ENCODE measurements around the gene PYGM.

The PYGM gene

DNA sequence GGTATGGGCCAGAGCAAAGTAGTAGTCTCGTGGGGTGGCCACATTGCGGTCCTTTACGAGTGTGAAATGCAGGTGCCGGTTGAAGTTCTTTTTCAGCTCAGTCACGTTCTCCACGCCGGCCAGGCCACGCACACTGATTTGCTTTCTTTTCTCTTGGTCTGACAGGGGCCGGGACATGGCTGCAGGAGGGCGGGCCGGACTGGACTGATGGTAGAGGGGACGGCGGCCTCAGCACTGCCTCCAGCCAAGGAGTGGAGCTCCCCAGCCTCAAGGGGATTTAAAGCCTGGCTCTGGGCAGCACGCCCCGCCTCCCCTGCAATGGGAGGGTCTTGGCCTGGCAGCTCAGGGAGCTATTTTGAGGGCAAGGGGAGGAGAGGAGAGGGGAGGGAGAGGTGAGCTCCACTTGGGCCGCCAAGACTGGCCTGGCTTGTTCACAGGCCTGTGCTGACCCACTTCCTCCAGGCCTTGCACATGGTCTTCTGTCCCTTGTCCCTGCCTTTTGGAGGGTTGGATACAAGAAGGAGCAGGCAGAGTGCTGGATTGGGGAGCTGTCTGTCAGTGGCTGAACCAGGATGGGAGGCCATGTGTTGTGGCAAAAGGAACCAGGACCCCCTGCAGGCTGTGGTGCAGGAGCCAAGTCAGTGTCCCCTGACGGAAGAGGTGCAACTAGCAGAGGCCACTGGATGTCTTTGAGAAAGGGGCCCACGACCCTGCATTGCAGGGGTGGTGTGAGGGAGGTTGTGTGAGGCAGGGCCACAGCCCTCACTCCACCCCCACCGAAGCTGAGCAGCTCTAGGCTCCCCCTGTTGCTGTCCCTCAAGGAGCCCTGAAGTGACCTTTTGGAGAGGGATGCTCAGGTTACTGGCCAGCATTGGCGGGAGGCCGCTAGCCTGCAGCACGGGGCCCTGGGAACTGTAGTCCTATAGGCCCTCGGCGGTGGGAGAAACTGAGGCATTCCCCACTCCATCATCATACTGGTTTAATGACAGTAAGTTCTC lies at the start of gene PYGM:
Gene PYGM (minus strand): TSS at position 253 of the 998 bp plus-strand sequence. CDS start 76 bp downstream, at position 177.
- no peak for DNase-seq

DNA sequence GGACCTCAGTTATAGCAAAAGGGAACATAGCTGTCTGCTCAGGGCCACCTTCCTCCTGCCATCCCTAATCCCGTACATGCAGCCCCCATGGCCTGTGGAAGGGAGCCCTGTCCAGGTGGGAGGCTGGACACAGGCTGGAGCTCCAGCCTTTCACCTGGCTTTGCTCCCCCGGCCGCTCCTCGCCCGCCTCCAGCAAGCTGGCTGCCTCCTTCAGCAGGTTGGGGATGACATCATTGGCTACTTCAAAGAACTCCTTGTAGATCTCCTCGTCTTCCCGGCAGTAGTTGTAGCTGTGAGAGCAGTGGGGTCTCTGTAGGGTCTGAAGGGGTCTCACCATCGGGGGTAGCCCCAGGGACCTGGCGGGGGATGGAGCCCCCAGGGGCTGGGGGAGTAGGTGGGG lies 45.7 kb upstream of the PYGM start:
- no peak for DNase-seq

DNA sequence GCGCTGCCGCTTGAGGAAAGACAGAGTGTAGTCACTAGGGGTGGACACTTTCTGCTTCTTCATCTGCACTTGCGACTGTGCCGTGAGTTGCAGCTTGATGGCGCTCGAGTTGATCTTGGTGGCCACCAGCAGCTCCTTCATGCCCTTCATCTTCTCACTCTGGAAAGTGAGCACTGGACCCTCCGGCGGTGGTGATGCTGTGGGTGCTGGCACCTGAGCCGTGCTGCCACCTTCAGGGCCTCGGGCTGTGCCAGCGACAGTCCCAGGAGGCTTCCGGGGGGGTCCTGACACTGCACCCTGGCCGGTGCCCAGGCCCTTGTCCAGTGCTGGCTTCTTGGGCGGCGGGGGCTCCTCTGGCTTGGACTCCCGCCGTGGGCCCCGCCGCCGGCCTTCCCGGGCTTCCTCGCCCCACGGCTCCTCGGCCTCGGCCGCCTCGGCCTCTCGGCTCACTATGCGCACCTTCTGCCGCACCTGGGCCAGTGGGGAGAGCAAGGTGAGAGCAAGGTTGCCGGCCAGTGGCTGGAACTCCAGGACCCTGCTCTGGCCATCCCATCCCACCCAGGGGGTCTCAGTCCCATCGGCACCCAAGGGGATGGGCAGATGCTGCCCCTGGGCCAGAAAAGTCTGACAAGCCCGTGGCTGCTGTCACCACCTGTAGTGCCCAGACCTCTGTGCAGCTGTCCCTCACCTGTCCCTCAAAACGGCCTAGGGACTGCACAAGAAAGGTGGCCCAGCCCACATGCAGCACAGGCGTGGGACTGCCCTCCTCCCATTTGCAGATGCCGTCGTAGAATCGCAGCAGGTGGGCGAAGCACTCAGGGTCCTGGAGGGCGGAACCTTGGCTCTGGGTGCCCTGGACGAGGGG lies 44.8 kb upstream of the PYGM start:
- no peak for DNase-seq

- no peak for DNase-seq
These were observed 44.1 kb upstream of the PYGM start for GRCh38 chr11:64803846-64804345.

DNA sequence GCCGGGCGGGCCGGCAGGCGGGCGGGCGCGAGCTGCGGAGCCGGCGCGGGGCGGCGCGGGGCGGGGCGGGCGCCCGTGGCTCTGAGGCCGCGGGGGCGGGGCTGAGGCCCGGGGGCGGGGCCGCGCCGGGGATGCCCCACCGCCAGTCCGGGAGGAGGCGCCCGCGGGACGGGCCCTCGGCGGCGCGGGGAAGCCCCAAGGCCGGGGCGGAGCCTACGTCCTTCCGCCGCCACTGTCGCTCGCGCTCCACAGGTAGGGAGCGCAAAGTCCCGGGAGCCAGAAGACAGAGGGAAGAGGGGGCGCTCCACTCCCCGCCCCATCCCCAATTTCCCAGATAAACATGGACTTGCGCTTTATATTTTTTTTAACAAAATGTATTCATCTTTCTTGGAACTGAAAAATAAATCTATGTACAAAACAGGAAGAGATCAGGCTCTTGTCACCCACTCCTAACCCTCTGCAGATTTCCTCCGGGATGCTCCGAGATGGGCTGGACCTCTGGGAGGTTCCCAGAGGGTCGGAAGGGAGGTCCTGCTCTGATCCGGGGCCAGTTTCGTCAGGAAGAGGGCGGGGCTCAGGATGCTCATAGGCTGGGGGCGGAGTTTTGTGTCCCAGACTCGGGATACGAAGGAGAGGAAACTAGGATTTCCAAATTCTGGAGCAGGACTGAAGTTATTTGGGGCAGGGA lies 43.5 kb upstream of the PYGM start, which contains the start of gene MAP4K2:
Gene MAP4K2 (minus strand): TSS at position 57 of the 688 bp plus-strand sequence. CDS start 65 bp downstream, outside the sequence.
- DNase-seq, result peak; percentile 39 to 74

DNA sequence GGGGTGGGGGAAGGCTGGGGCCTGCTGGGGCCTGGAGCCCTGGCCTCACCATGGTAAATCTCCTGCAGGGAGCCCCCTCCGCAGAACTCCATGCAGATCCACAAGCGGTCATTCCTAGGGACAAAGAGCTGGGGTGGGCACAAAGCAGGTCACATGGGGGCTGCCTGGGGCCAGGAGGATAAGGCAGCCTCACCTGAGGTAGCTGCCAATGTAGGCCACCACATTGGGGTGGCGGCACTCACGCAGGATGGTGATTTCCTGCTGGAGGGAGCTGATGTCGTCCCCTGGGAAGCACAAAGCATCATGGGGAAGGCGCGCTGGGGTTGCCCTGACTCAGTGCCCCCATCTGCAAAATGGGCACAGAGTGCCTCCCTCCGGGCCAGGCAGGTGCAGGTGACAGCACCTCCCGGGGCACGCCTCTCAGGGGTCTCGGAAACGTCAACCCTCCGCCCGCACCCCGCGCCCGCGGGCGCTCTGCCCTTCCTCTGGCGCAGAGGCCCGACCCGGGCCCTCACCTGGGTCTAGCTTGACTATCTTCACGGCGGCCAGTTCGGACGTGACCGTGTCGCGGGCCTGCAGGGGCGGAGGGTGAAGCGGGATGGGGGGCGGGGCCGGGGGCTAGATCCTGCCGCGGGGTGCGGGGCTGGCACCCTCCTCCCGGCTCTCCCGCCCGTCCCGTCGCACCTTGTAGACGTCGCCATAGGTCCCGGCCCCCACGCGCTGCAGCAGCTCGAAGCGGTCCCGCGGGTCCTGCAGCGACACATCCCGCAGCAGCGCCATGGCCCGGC lies 42.8 kb upstream of the PYGM start:
- no peak for DNase-seq

DNA sequence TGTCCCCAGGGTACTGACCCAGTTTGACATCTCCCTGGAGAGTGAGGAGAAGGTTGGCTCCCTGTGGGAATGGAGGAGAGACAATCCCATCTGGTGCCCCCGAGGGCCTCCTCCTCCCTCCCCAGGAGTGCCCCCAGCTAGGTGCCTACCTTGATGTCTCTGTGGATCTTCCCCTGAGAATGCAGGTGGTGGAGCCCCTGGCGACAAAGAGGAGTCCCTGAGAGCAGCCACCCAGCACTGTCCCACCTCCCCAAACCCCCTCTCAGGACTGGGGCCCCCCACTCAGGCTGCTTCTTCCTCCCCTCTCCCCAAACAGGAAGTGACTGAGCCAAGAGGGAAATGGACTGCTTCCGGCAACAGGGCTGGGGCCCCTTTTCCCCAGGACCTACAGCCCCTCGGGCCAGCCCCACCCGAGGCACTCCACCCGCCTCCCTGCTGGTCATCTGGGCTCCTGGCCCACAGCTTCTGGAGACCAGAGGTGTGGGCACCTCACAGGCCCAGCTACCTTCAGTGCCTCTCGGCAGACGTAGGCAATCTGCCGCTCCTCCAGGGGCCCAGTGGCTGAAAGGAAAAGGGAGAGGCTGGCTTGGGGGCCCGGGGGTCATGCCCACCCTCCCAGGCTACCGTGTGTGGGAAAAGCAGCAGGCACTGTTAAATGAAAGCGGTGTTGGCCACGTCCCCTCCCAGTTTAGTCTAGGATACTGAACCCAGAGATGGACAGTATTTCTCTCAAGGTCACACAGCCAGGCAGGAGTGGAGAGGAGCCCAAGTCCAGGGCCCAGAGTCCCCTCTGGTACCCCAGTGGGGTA lies 42.0 kb upstream of the PYGM start:
- no peak for DNase-seq

DNA sequence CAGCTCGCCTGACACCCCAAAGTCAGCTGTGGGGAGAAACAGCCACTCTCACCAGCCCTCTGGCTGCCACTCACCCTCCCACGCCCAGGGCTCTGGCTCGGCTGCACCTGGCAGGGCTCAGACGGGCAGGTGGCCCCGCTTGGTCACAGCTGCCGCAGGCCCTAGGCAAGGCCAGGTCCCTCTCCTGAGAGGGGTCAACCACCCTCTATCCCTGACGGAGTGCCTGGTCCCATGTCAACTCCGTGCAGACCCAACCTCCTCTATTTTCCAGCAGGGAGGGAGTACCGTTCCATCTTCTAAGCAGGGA lies 41.3 kb upstream of the PYGM start:
- no peak for DNase-seq

DNA sequence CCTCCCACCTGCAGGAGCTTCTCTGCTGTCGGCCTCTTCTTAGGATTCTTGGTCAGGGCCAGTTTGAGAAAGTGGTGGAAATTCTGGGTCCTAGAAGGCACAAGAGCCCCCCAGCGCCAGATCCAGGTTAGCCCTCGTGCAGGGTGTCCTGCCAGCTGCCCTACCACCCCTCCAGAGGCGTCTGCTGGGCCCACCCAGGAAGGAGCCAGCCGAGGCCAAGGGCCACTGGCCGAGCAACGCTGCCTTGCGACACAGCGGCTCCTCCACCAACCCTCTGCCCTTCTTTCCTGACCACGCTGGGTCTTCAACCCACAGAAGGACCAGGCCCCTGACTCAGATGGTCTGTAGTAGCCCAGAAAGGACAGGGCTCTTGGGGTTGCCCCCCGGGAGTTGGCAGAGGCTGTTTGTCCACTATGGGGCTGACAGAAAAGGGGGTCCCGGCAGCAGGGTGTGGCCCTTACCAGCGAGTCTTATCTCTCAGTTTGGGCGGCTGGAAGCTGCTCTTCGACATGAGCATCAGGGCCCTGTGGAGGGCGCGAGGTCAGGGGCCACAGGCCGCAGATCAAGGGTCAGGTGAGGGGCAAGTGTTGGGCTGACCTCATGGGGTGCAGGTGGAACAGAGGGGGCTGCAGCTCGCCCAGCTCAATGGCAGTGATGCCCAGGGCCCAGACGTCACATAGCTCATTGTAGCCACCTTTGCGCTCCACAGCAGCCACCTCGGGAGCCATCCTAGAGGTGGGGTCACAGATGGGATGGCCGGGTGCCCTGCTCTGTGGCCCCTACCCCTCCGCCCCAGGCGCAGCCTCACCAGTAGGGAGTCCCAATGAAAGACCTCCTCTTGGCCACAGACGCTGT lies 40.8 kb upstream of the PYGM start:
- DNase-seq, result no peak

DNA sequence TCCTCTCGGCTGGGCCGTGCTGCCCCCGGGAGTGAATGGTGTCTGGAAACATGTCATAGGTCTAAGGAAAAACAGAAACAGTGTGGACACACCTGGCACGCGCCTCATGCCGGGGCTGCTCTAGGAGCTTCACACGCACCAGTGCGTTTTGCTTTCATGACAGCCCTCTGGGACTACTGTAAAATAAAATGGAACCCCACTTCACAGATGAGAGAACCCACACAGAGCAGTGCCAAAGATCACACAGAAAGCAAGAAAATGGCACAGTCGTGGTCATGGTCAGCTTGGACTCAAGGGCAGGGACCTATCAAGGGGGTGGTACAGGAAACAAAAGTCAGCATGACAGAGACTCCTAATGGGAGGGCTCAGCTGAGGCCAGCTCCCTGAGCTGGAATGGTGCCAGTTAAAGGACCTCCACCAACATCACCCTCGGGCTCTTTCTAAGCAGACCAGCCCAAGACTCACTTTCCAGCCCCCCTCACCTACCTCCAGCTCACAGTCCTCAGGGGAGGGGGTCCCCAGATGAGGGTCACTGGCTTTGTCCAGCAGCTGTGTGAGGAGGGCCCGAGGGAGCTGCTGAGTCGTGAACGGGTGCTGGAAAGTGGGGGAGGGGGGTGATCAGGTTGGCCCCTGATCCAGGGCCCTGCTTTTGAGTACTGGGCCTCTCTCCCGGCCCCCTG lies 40.0 kb upstream of the PYGM start:
- peak in 1 of 2 experiments; percentile 6 for DNase-seq

DNA sequence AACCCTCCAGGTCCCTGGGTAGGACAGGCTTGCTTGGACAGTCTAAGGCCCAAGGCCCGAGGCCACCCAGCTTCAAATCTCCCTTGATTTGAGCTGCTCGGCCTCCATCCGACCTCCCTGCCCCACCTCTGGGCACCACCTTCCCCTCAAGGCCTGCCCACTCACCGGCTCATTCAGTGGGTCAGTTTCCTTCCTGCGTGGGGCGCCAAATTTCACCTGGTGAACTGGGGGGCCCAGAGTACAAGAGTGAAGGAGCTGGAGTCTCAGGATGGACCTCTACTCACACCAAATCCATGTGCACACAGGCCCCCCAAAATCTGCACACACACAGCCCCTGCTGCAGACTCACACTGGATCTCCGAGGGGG lies 39.5 kb upstream of the PYGM start:
- no peak for DNase-seq

DNA sequence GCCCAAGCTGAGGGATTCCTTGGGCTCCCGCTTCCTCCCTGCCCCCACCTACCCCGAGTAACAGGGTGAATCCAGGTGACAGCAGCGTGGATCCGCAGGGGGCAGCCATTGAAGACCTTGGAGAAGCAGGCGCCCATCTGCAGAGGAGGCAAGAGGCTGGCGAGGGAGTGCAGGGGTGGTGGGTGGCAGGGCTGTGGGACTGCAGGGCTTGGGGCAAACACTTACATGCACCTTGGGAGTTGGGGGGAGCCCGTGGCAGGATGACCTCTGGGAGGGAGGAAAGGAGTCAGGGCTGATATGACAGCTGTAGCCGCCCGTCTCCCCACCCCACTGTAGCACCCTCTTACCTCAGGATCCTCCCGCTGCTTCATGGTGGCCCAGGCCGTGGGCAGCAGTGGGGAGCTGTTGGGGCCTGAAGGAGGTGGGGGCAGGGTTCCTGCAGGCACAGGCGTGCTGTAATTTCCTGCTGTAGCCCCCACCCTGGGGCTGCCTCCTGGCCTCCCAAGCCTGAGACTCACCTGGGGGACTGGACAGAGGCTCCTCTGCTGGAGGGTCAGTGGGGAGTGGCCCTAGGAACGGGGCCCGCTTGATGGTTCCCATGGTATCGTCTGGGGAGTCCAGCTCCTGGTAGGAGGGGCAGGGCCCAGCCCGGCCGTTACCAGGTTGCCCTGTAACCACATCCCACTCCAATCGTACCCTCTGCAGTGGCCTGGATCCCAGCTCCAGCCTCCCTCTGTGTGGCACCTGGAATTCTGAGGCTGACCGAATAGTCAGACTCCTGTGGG lies 37.2 kb upstream of the PYGM start:
- no peak for DNase-seq

GRCh38 chr11:64796047-64796756 lies 36.4 kb upstream of the PYGM start:
- no peak for DNase-seq

- no peak for DNase-seq
These were observed 34.8 kb upstream of the PYGM start for GRCh38 chr11:64794526-64794925.

GRCh38 chr11:64793271-64794160 lies 33.7 kb upstream of the PYGM start:
- DNase-seq, result no peak

GRCh38 chr11:64792482-64792881 lies 32.7 kb upstream of the PYGM start:
- no peak for DNase-seq

GRCh38 chr11:64791781-64792291 lies 32.1 kb upstream of the PYGM start:
- DNase-seq, result no peak
